Measurements from ENCODE around the gene FIBCD1.
A peak's percentile ranks its signal among the peaks of the same experiment; 100 is the strongest.

The FIBCD1 gene

DNA sequence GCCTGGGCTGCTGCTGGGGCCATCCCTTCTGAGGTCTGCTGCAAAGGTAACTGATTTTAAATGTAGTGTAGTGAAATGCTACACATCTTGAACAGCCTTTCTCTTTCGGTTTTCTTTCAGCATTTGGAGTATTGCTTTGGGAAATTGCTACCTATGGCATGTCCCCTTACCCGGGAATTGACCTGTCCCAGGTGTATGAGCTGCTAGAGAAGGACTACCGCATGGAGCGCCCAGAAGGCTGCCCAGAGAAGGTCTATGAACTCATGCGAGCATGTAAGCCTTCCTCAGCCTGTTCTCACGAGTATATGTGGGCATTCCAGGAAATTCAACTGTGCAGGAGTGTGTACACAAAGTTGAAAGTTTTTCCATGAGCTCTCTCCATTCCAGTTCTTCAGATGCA is 60.8 kb downstream of the FIBCD1 start:
- no peak for DNase-seq (ENCODE audit: low read depth)

DNA sequence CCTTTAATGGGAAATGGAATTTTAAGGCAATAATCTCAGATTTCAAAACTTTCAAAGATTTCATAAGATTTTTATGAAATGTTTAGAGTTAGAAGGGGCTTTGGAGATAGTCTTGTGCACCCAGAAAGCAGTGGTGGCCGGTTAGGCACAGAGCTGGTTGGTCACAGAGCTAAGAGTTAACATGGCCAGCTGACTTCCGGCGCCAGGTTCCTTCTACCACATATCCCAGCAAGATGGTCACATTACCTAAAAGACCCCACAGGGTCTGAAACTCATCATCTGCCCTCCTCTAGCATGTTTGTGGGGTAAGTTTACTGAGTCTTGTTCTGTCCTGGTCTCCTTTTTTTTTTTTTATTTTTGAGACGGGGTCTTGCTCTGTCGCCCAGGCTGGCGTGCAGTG is 61.7 kb downstream of the FIBCD1 start:
- no peak for DNase-seq (ENCODE audit: low read depth)

DNA sequence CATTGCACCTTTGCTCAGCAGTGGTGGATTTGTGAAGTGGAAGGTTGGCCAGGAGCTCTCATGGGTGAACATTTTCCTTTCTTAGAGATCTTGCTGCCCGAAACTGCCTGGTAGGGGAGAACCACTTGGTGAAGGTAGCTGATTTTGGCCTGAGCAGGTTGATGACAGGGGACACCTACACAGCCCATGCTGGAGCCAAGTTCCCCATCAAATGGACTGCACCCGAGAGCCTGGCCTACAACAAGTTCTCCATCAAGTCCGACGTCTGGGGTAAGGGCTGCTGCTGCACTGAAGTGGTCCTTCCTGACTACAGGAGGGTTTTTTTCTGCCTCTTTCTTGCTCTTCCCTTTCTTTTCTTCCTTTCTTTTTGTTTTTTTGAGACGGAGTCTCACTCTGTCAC is 64.3 kb downstream of the FIBCD1 start:
- no peak for DNase-seq (ENCODE audit: low read depth)

DNA sequence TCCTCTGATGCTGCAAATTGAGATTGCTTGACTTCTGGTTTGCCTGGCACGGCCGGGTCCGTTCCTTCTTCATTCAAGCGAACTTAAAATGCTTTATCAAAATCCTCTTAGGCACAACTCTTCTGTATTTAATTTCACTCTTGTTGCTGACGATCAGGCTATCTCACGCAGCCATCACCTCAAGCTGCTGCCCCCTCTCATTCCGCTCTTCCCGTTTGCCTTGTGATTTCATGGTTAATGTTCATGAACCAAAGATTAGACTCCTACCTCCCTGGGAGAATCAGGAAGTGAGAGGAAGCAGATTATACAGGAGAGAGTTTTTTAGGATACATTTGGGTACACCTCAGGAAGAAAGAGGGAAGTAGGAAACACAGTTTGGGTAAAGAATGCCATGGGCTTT is 65.1 kb downstream of the FIBCD1 start:
- no peak for DNase-seq (ENCODE audit: low read depth)

DNA sequence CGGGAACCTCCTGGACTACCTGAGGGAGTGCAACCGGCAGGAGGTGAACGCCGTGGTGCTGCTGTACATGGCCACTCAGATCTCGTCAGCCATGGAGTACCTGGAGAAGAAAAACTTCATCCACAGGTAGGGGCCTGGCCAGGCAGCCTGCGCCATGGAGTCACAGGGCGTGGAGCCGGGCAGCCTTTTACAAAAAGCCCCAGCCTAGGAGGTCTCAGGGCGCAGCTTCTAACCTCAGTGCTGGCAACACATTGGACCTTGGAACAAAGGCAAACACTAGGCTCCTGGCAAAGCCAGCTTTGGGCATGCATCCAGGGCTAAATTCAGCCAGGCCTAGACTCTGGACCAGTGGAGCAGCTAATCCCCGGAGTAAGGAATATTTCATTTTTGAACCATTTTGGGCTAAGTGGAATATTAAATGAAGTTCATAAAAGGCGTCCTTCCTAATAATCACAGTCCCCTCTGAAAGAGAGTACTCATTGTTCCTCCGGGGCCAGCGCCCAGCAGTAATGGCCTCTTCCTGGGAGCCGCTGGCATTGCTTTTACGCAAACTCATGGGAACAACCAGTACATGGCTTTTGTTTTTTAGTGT is 66.0 kb downstream of the FIBCD1 start:
- DNase-seq (ENCODE audit: low read depth): no peak

DNA sequence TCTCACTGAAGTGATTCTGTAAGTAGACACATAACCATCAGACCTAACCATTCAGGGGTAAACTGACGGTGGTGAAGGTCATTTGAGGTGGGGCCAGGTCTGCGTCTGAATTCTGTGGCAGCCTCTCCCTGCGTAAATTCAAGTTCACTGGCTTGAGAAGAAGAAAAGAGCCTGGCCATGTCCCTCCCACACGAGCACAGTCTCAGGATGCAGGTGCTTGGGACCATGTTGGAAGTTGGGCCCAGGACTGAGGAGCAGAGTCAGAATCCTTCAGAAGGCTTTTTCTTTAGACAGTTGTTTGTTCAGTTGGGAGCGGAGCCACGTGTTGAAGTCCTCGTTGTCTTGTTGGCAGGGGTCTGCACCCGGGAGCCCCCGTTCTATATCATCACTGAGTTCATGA is 66.5 kb downstream of the FIBCD1 start:
- DNase-seq (ENCODE audit: low read depth): no peak

DNA sequence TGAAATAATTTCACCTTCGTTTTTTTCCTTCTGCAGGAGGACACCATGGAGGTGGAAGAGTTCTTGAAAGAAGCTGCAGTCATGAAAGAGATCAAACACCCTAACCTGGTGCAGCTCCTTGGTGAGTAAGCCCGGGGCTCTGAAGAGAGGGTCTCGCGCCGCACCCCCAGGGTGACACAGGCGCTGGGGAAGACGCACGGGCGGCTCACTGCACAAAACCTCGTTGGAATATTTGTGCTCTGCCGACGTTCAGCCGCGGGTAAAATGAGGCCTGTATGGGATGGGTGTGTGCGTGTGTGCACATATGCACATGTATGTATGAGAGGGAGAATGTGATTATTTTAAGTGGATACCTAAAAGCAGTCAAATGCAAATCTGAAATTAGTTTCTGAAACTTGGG is 67.0 kb downstream of the FIBCD1 start:
- DNase-seq (ENCODE audit: low read depth): no peak

DNA sequence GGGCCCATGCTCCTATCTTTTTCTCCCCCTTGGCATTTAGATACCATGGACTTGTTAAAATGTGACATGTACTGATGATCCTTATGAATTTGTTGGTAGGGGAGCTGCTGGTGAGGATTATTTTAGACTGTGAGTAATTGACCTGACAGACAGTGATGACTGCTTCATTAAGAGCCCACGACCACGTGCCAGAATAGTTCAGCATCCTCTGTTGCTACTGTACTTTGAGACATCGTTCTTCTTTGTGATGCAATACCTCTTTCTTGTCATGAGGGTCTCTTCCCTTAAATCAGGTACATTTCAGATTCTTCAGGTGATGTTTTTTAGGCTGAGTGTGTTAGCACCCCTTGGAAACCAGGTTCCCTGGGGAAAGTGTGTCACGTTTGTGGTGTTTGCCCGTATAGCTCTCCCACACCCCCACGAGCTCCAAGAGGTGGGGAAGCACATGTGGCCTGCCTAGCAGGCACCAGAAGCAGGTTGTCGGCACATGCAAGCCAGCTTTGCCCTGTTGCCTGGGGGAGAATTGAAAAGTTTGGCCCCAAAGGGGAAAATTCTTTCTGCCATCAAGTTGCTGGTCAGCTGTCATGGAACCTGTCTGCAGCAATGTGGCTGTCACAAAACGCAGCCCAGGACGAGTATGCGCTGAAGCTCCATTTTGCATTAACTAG is 67.5 kb downstream of the FIBCD1 start:
- no peak for DNase-seq (ENCODE audit: low read depth)

DNA sequence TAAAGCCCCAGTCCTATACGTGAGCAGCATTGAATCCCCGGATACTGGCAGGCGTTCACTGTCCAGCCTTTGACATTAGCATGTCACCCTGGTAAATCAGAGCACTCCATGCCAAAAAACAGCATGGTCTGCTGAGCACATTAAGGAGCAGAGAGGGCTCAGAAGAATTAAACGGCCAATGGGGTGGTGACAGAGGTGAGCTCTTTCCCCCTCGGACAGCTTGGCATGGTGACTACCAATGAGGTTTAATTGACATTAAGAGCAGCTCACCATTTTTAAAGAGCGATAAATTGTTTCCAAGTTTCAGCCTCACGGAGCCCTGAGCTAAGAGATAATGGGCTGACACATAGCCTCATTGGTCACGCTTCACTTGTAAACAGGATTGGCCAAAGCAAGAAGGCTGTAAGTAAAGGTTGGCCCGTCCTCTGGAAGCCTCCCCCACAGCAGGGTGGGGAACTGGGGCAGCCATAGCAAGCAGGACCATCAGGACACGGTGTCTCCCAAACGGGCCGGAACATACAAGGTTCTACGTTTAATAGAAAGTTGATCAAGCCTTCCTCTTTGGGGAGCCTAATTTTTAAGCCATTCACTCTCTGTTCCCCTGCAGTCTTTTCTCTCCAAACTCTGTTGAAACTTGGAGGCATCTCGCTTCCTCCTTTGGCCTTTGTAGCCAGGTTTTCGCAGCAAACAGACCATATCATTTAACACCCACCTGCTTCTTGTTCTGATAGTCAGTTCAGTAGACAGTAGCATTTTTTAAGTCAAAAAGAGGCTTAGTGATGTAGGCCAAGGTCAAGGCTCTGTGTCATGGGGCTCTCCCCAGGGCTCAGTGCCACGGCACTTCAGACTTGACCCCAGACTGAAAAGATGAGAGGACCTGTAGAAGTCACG is 68.3 kb downstream of the FIBCD1 start:
- DNase-seq (ENCODE audit: low read depth): no peak

DNA sequence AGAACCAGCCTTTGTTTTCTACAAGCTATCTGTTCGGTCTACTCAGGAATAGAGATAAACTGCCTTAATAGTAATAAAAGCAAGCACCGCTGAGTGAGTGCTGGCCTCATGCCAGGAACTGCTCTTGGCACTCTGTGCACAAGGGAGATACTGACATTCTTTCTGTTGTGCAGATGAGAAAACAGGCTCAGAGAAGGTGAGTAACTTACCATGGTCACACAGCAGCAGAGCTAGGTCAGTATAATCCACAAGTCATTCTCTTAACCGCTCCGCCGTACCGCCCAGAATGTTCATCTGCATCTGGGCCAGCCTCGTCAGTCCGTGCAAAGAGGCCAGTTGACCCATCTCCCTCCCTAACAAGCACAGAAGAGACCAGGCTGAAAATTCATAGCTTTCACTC is 69.8 kb downstream of the FIBCD1 start:
- no peak for DNase-seq (ENCODE audit: low read depth)

DNA sequence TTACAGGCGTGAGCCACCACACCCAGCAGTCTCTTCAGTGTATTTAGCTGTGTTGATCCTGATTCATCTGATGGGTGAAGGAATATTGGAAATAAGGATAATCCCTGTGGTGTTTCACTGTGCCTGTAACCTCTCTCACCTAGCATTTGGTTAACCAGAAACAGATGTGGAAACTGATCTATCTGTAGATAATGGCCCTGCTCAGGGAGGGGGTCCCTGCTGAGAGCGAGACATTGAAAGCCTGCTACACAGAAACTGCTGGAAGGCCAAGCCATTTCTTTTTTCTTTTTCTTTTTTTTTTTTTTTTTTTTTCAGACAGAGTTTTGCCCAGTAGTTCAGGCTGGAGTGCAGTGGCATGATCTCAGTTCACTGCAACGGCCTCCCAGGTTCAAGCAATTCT is 70.8 kb downstream of the FIBCD1 start:
- DNase-seq (ENCODE audit: low read depth): no peak

DNA sequence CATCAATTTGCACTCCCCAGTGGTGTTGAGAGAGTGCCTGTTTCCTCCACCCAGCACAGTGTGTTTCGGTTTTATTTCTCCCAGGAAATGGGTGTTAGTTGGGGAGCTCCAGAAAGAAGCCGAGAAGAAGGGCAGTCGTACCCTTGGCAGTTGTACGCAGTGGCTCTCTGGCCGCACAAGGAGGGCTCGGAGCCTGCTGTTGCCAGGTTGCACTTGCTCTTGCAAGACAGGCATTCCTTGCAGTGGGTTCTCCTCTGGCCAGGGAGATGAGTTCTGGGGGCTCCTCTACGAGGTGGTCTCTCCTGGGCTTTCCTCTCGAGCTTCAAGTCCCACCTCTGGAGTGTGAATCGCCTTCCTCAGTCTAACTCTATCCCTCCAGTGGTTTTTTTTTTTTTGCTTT is 71.5 kb downstream of the FIBCD1 start:
- no peak for DNase-seq (ENCODE audit: low read depth)

DNA sequence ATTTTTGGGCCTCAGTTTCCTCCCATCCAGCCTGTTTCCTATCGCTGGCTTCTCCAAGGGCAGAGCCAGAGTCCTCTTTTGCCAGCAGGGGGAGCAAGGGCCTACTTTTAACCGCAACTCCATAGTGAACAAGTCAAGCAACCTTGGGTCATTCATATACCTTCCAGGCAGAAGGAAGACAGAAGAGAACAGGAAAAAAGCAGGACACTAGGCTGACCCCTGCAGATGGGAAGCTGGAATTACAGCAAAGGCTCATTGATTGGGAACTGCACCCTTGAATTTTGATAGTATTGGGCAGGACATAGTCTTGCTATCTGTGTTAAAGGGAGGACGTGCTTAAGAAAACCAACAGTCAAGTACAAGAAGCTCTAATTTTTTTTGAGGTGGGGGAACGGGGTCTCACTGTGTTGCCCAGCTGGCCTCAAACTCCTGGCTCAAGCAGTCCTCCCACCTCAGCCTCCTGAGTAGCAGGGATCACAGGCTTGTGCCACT is 72.5 kb downstream of the FIBCD1 start:
- DNase-seq (ENCODE audit: low read depth): peak; percentile 33

DNA sequence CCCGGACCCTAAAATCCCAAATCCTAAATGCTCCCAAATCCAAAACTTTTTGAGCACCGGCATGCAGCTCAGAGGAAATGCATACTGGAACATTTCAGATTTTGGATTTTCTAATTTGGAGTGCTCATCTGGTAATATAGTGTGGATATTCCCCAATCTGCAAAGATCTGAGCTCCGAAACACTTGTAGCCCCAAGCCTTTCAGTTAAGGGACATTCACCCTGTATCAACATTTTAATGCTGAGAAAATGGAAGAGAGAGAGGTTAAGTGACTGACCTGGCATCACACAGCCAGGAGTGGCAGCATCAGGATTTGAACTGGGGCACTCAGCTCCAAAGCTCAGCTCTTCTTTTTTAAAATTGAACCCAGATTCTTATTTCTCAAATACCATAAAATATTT is 73.1 kb downstream of the FIBCD1 start:
- DNase-seq (ENCODE audit: low read depth): no peak

DNA sequence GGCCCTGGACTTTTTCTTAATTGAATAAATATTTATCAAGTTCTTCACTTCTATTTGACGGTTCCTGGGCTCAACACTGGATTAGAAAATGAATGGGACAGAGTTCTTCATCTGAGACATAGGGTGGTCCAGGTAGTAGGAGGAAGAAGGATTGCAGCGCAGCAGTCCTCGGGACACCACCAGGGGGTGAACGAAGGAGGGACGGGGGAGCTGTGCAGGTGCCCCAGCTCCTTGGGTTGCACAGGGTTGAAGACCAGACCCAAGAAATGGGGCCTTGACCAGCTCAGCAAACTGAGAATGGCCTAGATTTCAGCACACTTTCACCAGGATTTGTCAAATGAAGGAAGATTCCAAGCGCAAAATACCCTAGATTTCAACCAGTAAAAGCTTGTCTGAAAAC is 74.5 kb downstream of the FIBCD1 start:
- DNase-seq (ENCODE audit: low read depth): no peak

DNA sequence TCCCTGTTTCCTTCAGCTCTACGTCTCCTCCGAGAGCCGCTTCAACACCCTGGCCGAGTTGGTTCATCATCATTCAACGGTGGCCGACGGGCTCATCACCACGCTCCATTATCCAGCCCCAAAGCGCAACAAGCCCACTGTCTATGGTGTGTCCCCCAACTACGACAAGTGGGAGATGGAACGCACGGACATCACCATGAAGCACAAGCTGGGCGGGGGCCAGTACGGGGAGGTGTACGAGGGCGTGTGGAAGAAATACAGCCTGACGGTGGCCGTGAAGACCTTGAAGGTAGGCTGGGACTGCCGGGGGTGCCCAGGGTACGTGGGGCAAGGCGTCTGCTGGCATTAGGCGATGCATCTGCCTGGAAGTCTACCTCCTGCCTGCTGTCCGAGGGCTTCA is 76.3 kb downstream of the FIBCD1 start:
- no peak for DNase-seq (ENCODE audit: low read depth)

DNA sequence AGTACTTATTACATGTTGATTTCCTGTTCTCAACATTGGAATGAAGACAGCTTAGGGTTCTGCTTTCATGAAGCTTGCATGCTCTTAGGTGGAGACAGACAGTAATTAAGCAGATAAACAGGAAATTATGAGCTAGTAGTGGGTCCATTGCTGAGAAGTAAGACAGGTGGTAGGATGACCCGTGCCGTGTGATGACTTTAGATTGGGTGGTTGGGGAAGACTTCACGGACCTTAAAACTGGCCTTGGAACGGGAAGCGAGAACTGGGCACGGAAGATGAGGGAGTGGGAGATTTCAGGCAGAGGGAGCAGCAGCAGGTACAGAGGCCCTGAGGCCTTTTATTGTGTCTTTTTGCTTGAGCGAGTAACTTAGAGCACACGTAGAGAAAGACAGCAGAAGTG is 76.8 kb downstream of the FIBCD1 start:
- no peak for DNase-seq (ENCODE audit: low read depth)

DNA sequence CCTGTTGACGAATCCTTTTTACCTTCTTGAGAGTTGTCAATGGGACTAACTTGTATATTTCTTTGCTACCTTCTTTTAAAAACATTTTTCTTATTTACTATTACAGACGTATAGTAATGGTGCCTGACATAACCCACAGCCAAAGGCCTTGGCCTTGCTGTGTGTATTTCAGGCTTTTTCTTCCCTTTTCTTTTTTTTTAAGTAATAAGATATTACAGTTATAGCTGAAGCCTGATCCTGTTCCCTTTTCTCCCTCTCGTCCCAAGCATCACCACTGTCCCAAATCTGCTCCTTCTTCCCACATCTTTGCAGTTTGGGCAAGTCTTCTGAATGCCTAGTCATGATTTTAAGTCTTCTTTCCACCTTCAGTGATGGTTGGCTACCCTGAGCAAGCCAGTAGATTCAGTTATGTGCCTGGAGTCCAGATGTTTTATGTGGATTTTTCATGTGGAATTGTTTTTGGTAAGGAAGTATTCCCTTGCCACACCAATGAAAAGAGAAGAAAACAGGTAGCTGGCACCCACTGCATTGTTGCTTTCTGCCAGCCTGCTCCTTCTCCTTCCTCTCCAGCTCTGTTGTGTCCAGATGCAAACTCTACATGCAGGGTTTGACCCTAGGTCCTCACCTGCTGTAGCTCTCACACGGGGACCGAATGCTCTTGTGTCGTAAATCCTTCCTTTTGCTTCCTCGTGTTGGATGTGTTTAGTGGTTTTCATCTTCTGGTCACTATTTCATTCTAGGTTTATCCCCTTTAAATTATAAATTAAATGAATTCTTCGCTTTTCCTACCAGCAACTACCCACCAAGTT is 77.5 kb downstream of the FIBCD1 start:
- DNase-seq (ENCODE audit: low read depth): no peak

DNA sequence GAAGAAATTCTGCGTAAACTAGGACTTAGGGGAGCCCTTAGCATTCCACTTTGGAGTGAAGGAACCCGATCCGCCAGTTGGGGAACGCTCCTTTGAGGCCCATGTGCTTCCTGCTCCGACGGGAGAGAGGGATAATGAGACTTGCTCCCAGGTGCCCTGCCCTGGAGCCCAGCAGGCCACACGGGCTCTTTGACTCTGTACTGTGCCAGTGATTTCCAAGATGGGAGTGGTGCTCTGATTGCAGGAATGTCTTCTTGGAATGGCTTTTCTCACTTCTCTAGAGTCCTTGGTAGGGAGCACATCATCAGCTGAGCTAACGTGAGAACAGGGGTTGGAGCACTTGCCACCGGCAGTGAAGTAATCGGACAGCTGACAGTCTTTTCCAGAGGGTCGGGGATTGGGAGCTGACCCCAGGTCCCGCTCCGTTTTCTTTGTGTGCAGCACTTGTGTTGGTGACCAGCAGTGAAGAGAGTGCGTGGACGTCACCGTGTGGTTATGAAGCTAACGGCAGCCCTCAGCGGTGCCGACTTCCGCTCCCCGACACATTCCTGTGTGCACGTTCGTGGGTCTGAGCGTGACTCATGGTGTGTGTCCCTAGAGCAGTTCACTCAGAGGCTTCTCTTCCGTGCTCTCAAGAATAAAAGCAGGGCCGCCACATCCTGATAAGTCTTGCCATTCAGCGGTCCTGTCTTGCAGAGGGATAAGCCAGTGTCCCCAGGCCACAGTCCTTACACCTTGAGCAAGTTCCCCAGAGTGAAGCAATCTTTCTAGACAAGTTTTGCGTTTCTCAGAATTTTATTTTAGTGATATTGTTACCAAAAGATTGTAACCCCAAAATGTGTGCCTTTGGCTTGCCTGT is 78.4 kb downstream of the FIBCD1 start:
- DNase-seq (ENCODE audit: low read depth): no peak

DNA sequence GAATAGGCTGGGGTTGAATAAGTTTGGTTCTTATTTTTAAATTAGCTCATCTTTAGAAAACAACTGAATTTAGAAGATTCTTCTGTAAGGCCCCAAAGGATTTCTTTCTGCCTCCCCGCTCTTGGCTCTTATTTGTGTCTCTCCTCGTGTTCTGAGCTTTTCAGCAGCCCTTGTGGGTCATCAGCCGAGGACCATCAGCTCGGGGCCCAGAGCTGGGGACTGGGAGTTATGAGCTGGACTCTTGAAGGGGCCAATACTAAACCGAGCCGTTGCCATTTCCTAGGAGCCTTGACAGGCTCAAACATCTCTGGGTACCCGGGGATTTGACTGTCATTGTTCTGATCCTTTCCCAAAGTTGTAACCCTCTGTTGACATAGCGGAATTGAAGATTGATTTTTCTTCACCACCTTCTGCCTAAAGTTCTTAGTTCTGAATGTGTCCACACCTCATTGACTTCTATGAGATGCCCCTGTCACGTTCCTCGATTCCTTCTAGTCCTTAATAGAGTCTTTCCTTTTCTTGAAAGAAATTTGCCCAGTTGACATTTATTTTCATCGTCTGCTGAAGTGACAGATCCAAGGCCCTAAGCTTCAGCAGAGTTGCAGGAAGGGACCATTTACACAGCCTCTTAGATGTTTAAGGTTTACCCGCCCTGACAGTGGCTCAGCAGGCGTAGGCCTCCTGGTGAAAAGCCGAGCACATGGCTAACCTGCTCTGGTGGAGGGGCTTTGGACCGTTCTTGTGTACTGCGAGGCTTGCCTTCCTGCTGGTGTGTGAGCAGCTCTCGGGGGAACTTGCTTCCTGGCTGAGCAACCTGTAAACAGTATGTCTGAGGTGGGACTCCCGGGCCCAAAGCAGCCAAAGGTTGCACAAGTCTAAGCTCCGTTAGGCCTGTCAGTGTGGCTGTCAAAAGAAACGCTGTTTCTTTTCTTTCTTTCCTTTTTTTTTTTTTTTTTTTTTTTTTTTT is 80.0 kb downstream of the FIBCD1 start:
- no peak for DNase-seq (ENCODE audit: low read depth)

All from activated gamma-delta T cell treated with anti-CD3 and anti-CD28 coated beads, Interleukin-2, amount 50 U/mL, for 16 hours (primary cell).